HuH-7.5 (cell line): ENCODE measurements around the gene CACNA2D3.

ENCODE experiments used
- DNase-seq: peaks from one replicate; pipeline ENCODE4 v3.0.0; 2011; ENCODE audit warnings: low spot score

Gene CACNA2D3

DNA sequence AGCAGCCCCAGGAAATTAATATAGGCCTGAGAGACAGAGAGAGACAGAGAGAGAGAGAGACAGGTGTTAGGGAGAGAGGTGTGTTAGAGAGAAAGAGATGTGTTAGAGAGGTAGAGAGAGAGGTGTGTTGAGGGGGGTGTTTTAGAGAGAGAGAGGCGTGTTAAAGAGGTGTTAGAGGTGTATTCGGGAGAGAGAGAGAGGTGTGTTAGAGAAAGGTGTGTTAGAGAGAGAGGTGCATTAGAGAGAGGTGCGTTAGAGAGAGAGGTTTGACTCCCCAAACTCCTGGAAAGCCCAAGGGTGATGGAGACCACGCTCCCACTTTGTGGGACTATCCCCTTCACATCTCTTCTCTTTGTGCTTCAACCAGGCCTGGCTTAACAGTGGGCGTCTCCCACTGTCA, 95.5 kb downstream of the CACNA2D3 start:
- no peak for DNase-seq

DNA sequence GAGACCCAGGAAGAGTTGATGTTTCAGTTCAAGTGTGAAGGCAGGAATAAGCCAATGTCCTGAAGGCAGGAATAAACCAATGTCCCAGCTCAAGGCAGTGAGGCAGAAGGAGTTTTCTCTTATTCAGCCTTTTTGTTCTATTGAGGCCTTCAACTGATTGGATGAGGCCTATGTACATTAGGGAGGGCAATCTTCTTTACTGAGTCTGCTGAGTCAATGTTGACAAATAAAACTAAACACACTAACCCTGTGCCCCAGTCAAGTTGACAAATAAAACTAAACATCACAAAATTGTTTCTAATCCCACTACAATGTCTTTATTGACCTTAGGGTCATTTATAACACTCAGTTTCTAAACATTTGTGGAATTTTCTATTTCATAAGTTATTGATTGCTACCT, 100.0 kb downstream of the CACNA2D3 start:
- DNase-seq, result no peak

DNA sequence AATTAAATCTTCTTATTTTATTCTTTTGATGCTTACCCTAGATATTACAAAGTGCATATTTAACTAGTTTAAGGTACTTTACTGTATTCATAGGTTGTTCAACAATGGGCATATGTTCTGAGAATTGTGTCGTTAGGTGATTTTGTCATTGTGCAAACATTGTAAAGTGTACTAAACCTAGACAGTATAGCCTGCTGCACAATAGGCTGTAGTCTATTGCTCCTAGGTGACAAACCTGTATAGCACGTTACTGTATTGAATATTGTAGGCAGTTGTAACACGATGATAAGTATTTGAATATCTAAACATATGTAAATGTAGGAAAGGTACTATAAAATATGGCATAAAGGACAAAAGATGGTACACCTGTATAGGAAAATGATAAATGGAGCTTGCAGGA, 100.7 kb downstream of the CACNA2D3 start:
- DNase-seq, result no peak

DNA sequence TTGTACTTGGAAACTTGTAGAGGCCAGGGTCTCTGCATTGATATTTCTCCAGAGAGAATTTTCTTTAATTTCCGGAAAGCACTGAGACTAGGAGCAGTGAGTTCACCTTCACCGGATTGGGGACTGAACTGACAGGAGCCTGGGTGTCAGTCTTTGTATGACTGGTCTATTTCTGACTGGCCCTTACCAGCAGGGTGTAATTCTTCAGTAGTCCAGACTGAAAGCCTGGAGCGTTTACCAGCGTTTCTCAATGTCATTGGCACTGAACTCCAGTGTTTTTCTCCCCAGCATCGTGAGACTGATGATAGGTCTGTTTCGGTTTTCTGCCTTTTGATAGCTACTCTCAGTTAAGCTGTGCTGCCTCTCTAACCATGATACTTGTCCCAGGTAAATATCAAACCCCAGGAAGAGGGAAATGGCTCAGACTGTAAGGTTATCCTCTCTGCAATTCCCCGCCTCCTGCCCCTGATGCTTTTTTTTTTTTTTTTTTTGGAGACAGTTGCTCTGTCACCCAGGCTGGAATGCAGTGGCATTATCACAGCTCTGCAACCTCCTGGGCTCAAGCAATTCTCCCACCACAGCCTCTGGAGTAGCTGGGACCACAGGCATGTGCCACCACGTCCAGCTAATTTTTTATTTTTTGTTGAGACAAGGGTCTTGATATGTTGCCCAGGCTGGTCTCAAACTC, 103.6 kb downstream of the CACNA2D3 start:
- no peak for DNase-seq

DNA sequence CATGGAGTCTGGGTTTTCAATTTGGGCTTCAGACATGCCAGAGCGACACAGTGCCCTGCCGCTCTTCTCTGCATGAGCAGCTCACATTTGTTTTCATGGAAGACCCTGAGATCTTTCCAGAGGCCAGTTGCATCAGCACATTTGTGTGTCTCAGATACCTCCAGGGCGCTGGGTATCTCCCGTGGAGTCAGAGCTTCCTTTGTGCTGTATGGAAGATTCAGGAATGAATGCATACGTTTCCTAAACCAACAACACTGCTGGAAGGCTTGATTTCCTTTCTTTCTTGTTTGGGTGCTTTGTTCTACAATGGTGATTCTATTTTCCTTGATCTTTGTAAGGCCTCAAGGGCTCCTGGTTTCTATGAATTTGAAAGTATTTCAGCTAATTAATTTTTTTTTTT, 106.5 kb downstream of the CACNA2D3 start:
- DNase-seq, result no peak

DNA sequence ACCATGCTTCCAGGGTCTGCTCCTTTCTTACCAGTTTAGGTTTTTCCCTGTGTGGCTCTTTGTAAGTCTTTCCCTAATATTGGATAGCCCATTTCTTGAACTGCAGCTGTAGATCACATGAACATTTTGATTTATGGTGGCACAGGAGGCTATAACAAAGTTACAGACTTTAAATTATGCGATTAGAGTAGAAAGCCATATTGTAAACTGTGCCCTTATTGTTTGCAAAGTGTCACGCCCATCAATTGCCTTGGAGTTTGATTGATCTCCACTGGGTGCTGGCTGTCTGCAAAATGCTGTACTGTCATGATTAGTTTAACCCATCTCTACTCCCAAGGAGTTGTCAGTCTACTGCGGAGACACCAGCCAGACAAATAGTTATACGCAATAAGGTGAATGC, 110.3 kb downstream of the CACNA2D3 start:
- DNase-seq, result no peak

DNA sequence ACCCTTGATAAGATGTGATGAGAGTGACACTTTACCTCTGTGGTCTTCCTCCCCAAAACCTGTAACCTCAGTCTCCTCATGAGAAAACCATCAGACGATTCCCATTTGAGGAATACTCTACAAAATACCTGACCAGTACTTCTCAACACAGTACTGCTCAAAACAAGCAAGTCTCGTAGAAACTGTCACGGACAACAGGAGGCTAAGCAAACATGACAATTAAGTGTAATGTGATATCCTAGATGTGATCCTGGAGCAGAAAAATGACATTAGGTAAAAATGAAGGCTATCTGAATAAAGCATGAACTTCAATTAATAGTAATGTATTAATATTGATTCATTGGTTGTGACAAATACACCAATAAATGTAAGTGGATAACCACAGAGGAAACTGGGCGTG, 113.6 kb downstream of the CACNA2D3 start:
- DNase-seq, result no peak

DNA sequence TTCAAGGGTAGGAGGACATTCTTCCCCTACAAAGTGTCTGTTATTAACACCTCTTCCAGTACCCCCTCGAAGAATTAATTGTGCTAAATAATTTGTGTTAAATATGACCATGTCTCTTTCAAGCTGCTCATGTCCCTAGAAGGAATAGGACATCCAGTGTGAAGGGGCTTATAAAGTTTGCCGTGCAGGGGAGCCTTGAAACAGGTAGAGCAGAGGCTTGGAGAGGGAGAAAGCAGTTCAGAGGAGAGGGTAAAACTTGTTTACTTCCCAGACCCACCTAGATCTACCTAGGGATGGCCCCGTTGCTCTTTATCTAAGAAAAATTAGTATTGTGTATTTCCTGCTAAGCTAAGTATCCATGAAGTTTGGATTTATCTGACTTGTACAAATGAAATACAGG, 114.8 kb downstream of the CACNA2D3 start:
- DNase-seq, result no peak

DNA sequence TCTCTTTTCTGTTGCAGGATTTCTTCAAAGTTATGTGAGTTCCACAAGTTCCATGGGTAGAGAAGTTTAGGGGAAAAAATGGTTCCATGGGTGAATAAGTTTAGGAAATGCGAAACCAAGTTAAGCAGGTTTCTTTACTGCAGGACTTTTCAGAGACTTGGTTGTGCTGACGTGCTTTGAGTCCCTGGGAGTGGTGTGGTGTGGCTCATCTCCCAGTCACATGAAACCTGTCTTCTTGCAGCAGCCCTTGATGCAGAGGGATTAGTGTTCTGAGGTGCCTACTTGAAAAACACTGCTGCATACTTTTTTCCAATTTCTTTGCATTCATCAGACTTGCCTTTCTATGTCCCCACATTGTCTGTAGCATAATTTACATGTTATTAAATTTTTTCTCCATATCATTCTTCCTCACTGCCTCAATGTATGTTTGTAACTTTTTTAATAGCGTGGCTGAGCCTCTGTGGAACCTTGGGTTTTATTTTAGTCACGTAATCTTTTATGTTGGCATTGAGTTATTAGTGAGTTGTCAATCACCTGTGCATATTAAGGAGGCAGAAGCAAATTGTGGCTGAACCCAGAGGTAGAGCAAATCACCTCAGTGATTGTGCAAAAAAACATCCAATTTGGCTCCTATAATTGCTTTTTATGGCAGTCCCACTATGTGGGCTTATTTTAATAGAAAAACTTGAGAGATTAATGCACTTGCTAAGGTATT, 115.6 kb downstream of the CACNA2D3 start:
- no peak for DNase-seq

DNA sequence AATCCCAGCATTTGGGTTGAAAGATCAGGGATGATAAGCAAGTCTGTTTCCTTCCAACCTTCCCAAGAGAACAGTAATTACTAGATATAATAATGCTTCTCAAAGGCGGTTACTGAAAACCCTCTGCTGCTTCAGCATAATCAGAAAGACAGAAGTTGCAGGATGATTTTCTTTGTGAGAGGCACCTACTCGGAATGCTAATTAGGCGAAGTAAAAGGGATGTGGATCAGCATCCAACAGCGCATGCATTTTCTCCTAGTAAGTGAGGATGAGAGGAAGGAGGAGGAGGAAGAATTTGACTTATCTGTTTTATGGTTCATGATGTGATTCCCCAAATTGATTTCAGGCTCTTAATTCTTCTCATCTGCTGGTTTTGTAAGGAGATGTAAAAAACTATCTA, 118.0 kb downstream of the CACNA2D3 start:
- no peak for DNase-seq

DNA sequence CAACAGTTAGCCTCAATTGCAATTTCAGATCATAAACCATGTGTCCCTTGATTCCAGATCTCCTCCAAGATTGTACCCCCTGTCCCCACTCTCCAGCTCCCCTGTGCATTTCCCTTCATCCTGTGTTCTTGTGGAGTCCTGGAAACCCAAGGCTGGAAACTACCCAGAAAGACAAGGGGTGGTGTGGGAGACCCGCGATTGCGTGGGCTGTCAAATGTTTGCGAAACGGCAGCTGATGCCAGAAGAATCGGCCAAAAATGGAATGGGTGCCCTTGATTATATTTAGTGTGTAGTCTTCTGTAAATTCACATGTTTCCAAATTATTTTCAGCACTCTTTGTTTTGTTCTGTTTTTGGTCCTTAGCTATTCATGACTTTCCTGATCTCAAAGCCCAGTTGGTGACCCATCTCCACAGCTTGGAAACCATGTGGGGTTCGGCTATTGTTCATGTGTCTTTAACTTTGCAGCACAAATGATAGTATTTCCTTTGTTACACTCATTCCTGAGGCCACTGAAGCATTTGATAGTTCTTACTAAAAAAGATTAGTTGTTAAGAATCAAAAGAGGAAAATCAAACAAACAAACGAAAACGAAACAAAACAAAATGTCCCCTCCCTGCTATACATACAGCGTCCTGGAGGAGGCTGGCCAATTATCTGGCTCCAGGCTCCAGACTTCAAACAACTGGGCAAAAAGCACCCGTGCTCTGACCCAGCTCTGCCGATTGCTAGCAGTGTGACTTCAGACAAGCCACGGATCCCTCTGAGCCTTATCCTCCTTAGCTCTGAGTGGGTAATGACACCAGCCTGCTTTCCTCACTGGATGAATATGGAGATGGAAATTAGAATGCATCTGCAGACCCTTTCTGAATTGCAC, 120.9 kb downstream of the CACNA2D3 start:
- DNase-seq, result no peak

DNA sequence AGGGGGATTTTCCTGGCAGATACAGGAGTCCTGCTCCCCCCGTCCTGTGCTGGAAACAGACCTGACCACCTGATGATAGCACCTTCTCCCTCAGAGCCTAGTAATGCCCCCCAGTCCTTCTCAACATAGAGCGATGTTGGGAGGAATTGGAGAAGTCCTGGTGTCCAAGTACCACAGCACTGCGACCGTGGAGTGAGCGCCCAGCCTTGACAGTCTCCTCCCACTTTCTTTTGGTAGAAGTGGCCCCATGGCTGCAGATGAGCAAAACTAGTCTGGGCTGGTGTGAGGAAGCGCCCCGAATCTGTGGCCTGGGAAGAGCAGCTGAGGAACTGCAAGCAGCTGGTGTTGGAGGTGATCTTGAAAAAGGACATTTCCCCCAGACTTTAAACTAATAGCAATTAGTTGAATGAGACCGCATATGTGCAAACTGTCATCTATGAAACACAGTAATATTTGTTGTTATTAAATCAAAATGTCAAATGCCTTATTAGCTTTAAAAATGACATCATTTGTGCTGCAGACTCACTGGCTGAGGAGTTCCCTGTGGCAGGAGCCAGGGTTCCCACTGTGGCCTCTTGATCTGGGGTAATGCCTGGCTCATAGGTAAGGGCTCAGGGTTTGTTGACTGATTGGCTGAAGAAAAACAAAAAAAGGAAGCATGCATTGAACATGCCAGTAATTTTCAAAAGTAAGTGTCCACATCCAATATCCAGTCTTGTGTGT, 121.8 kb downstream of the CACNA2D3 start:
- no peak for DNase-seq

DNA sequence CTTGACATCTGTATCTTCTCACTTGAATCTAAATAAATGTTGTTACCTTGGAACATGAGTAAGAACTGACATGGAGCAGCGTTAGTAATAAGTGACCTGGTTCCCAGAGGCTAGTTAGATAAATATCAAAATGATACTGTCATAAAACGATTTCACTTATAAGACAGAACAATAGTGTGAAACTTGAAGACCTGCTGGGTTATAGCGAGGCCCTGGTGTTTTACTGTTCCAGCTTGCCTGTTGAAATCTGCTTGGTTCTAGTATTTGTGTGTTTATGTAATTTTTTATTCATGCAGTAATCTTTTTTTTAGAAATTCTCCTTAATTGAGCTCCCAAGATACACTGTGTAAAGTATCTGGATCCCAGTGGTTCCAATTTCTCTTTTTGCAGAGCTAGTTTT, 129.4 kb downstream of the CACNA2D3 start:
- no peak for DNase-seq

DNA sequence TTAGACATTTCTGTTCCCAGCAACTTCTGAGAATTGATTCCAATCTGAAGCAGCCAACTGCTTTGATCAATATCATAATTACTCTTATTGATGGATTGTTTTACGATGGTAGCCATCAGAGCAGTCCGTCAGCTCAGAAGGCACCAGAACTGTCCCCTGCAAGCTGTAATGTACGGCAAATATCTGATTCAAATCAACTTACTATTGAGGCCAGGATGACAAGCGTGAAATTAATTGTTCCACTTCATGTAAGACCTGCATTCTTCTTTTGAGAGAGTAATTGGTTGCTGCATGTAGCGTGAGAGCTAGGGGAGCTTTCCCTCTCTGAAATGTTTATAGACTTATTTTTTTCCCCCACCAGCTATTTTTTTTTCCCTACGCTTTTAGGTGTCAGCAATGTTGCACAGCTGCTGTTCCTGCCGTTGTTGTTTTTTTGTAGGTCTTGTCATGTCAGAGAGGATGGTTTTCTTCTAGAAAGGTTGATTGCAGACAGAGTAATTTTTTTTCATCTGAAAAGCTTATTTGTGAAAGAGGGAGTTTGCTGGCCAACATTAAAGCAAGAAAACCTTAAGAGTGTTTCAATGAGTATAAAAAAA, 134.9 kb downstream of the CACNA2D3 start:
- no peak for DNase-seq

DNA sequence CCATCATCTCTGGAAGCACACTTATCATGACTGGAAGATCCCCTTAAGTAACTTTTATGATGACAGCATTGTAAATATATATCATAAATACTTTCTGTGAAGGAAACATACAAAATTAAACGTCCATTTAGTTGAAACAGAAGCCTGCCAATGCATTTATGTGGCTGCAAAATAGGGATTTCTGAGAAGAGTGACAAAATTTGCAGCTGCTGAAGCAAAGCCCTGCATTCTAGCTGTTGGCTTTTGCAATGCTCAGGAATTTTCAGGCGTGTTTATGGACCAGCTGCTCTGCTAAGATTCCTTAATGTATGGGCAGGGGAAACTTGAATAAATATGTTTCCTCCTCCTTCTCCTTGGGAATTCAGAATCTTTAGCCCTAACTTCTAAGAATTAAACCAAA, 137.3 kb downstream of the CACNA2D3 start:
- no peak for DNase-seq

DNA sequence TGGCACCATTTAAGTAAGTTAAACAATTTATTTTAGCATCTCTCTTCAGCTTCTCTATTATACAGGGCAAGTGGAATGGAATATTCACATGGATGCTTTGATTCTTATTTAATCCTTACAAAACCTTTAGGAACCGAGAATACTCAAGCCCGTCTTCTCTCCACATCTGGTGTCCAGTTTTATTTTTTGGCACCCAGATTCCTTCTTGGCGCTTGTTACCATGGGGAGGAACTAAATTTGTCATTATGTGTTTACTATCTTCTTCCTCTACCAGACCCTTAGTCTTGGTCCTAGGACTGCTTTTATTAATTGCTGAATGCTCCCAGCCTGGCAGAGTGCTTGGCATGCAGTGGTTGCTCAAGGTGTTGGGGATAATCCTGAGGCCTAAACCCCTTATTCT, 138.8 kb downstream of the CACNA2D3 start:
- no peak for DNase-seq

DNA sequence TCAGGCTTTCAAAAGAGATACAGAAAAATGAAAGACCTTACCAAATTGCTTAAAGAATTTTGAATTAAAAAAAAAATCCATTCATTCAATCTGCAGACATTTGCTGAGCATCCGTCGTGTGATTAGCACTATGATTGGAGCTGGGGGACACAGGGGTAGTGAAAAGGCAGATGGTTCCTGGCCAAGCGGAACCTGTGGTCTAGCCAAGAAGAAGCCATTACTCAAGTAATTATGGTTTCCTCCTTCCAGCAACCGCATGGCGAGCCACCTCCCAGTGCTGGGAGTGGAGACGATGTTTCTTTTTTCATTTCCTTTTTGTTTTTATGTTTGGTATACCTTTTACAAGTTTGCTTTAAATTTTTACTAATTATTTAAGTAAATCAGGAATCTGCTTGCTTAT, 140.2 kb downstream of the CACNA2D3 start:
- no peak for DNase-seq

DNA sequence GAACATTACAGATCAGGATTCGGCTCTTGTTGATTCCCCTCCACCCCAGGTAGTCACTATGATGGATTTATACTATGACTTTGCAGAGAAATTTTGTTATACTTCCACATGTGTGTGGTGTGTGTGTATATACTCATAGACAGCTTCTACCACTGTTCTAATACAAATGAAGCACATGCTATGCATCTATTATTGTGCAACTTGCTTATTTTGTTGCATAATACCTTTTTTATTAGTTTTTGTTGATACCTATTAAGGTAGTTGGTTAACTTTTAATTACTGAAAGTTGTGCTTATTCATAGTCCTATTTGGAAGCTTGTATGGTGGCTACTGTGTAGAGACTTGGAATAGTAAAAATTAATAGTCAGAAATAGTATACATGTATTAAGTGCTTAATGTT, 140.6 kb downstream of the CACNA2D3 start:
- DNase-seq, result no peak

DNA sequence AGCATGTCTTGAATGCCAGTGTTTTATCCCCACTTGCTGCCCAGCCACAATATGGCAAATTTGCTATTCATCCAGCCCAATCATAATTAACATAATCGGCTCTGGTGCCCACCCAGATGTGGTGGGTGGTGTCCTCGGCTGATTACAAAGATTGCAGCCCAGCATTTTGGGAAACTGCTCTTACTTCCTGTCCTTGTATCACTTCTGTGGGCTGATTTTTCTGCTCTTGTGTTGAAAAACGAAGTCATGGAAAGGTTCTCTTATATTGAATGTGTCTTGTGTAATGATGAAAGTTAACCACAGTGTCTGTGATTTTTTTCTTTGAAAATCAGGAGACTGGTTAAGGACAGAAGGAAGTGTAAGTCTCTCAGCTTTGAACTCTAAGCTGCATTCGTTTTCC, 141.7 kb downstream of the CACNA2D3 start:
- DNase-seq, result no peak

DNA sequence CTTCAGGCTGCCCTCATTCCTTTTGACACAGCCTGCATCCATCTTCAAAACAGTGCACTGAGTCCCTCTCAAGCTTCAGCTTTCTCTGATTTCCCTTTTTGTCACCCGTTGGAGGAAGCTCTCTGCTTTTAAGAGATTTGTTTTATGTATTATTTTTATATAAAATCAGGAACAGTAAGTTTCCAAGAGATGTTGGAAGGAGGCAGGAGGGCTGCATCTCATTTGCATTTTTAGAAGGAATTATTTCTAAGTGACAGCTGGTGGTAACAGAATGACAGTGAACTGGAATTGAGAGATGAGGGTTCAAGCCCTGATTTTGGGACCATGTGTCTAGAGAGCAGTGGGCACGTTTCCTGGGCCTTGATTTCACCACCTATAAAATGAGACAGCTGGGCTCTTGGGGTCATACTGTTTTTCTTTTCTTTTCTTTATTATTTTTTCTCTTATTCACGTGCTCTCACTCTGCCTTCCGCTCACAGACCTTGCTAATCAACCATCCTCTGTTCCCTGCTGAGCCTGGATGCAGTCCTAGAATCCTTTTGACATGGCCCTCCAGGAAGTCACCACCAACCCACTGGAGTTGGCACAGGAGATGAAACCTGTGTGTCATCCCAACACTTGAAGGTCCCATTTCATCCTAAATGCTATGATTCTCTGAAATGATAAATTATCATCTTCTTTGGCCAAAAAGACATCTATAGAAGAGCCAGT, 148.6 kb downstream of the CACNA2D3 start:
- no peak for DNase-seq

DNA sequence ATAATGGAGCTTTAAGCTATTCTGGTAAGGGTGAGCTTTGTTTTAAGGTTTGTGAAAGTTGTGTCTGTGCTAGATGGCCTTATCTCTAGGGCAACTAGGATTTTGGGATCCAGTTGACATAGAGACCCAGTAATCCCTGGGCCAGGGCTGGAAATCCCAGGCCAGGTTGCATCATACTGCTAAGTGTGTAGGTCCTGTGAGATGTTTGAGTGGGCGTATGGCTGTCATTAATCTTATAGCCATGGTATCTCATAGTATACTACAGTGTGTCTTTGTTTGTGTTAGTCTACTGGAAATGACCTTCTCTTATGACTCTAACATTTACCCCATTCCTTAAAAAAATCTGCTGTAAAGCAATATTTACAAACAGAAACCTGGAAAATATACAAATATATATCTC, 151.4 kb downstream of the CACNA2D3 start:
- DNase-seq, result no peak
